ENCODE measurements around the gene SCG2.

GRCh38 chr2:223607476-223607875 lies 5.3 kb upstream of the SCG2 start:
- TF ChIP-seq EZH2 (IDR thresholded peaks at IDR 0.05; ENCODE audit: low read length, missing control alignments) (no peak), CTCF (conservative IDR thresholded peaks at IDR 0.05 in 1 of 2, IDR thresholded peaks at IDR 0.05 in 1 of 2; ENCODE audit: low read depth in 1 of 2, low read length in 2 of 2) (no peak)
